ENCODE measurements around the gene KCNH5. TPM values are rescaled to one million over a fixed set of nuclear protein-coding genes. Genes with fewer than 3 reads are reported as not detected.

KCNH5 gene
- total RNA-seq, 3 donors from 2014 or later (not counting 1 experiment from before 2014, with no cell fraction given), result not detected

- Histone ChIP-seq H3K4me1 (ENCODE audit: control insufficient read depth, insufficient read depth, low read length) (no peaks in the 10 kb centered on the region), H3K36me3 (ENCODE audit: control insufficient read depth, insufficient read depth, low read length) (no peaks in the 10 kb centered on the region), H3K9me3 (ENCODE audit: control insufficient read depth, insufficient read depth, low read length) (no peaks in the 10 kb centered on the region), H3K4me3 (ENCODE audit: low read length) (no peak overlapping the region), H3K27ac (ENCODE audit: low read length) (no peak overlapping the region), H3K27me3 (ENCODE audit: control insufficient read depth, insufficient read depth, low read length) (no peaks in the 10 kb centered on the region)
- Mint-ChIP-seq H3K27ac (no peak overlapping the region), H3K4me3 (no peak overlapping the region), H3K36me3 (no peaks in the 10 kb centered on the region), H3K9me3 (peaks cover 0 to 8% of the 10 kb centered on the region in 2 donors), H3K4me1 (no peaks in the 10 kb centered on the region), H3K27me3 (ENCODE audit: low read depth in 2 of 2) (no peaks in the 10 kb centered on the region)
- DNase-seq (no peak), ATAC-seq (no peak)
- intact Hi-C loops (cut with micrococcal nuclease), result no loop called here
- TF ChIP-seq CTCF (IDR thresholded peaks at IDR 0.05), result no peak
- 90% methylated on average over 1 of the region's 2 CpGs for WGBS (ENCODE audit: insufficient coverage)
These were observed 35.8 kb downstream of the KCNH5 start for GRCh38 chr14:63009495-63009894.

- no peaks in the 10 kb centered on the region for H3K36me3 ChIP-seq (ENCODE audit: control insufficient read depth, insufficient read depth, low read length)
- DNase-seq (no peak), ATAC-seq (no peak)
- peaks cover 0 to 3% of the 10 kb centered on the region in 2 donors for H3K9me3 Mint-ChIP-seq
- WGBS (ENCODE audit: insufficient coverage), result 68% methylated on average over 2 of the region's 2 CpGs
- H3K4me3 ChIP-seq (ENCODE audit: low read length), result no peak overlapping the region
- H3K4me1 Mint-ChIP-seq, result no peaks in the 10 kb centered on the region
- intact Hi-C loops (cut with micrococcal nuclease), result no loop called here
- H3K27me3 Mint-ChIP-seq (ENCODE audit: low read depth in 2 of 2), result no peaks in the 10 kb centered on the region
- H3K36me3 Mint-ChIP-seq, result no peaks in the 10 kb centered on the region
- TF ChIP-seq CTCF (IDR thresholded peaks at IDR 0.05), result no peak
- H3K27ac Mint-ChIP-seq, result no peak overlapping the region
- no peaks in the 10 kb centered on the region for H3K4me1 ChIP-seq (ENCODE audit: control insufficient read depth, insufficient read depth, low read length)
- no peak overlapping the region for H3K4me3 Mint-ChIP-seq
- H3K9me3 ChIP-seq (ENCODE audit: control insufficient read depth, insufficient read depth, low read length), result no peaks in the 10 kb centered on the region
- no peaks in the 10 kb centered on the region for H3K27me3 ChIP-seq (ENCODE audit: control insufficient read depth, insufficient read depth, low read length)
- no peak overlapping the region for H3K27ac ChIP-seq (ENCODE audit: low read length)
These were observed 38.7 kb downstream of the KCNH5 start for GRCh38 chr14:63006531-63006930.

- Mint-ChIP-seq H3K4me3 (no peak overlapping the region), H3K9me3 (peaks cover 0 to 5% of the 10 kb centered on the region in 2 donors), H3K4me1 (no peaks in the 10 kb centered on the region), H3K27ac (no peak overlapping the region), H3K36me3 (no peaks in the 10 kb centered on the region), H3K27me3 (ENCODE audit: low read depth in 2 of 2) (no peaks in the 10 kb centered on the region)
- DNase-seq, result no peak
- no peaks in the 10 kb centered on the region for H3K9me3 ChIP-seq (ENCODE audit: control insufficient read depth, insufficient read depth, low read length)
- intact Hi-C loops (cut with micrococcal nuclease), result no loop called here
- no peaks in the 10 kb centered on the region for H3K36me3 ChIP-seq (ENCODE audit: control insufficient read depth, insufficient read depth, low read length)
- no peak for TF ChIP-seq CTCF (IDR thresholded peaks at IDR 0.05)
- H3K27ac ChIP-seq (ENCODE audit: low read length), result no peak overlapping the region
- no peaks in the 10 kb centered on the region for H3K27me3 ChIP-seq (ENCODE audit: control insufficient read depth, insufficient read depth, low read length)
- H3K4me3 ChIP-seq (ENCODE audit: low read length), result no peak overlapping the region
- no peaks in the 10 kb centered on the region for H3K4me1 ChIP-seq (ENCODE audit: control insufficient read depth, insufficient read depth, low read length)
- ATAC-seq, result no peak
These were observed 51.2 kb downstream of the KCNH5 start for GRCh38 chr14:62994096-62994495.

- Mint-ChIP-seq H3K36me3 (no peaks in the 10 kb centered on the region), H3K9me3 (peaks cover 4 to 15% of the 10 kb centered on the region in 2 donors), H3K27me3 (ENCODE audit: low read depth in 2 of 2) (peaks cover 0 to 3% of the 10 kb centered on the region in 2 donors), H3K4me1 (no peaks in the 10 kb centered on the region), H3K4me3 (no peak overlapping the region), H3K27ac (no peak overlapping the region)
- WGBS (ENCODE audit: insufficient coverage), result 44% methylated on average over 3 of the region's 3 CpGs
- no peak for TF ChIP-seq CTCF (IDR thresholded peaks at IDR 0.05)
- Histone ChIP-seq H3K36me3 (ENCODE audit: control insufficient read depth, insufficient read depth, low read length) (no peaks in the 10 kb centered on the region), H3K27ac (ENCODE audit: low read length) (no peak overlapping the region), H3K27me3 (ENCODE audit: control insufficient read depth, insufficient read depth, low read length) (no peaks in the 10 kb centered on the region), H3K4me1 (ENCODE audit: control insufficient read depth, insufficient read depth, low read length) (no peaks in the 10 kb centered on the region), H3K9me3 (ENCODE audit: control insufficient read depth, insufficient read depth, low read length) (no peaks in the 10 kb centered on the region), H3K4me3 (ENCODE audit: low read length) (no peak overlapping the region)
- intact Hi-C loops (cut with micrococcal nuclease), result no loop called here
- no peak for DNase-seq
- ATAC-seq, result no peak
These were observed 56.3 kb downstream of the KCNH5 start for GRCh38 chr14:62988967-62989366.
